ENCODE data around the gene ZBTB43. TPM values are rescaled to one million over a fixed set of nuclear protein-coding genes. Genes with fewer than 3 reads are reported as not detected.
A peak's percentile ranks its signal among the peaks of the same experiment; 100 is the strongest.

ZBTB43 gene
- total RNA-seq, 2 experiments from 2014 or later = 13.6 to 19.1 TPM

DNA sequence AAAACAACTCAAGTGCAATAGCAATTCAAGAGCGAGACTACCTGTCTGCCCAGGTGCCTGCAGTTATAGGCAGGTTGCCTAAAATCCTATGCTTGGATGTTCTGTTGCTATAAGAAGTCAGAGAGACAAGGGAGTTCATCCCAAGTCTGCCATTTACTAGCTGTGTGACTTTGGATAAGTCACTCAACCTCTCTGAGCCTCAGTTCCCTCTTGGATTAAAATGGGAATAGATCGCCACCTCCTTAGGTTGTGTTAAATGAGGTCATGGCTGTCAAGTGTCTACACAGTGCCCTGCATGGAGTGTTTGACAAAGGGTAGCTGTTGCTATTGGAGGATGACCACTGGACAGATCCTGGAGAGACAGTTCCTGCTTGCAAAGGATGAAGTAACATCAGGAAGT is 54.3 kb downstream of the ZBTB43 start:
- H3K36me3 Mint-ChIP-seq (ENCODE audit: low read depth) = peaks cover 3% of the 10 kb centered on the region
- CTCF ChIA-PET = interaction anchor here (0.9 to 1.9 kb wide), 14 partner anchors 9 to 153 kb away, joined by 3 to 9 read pairs (median 6); partner anchors contain the start of gene ZBTB43
- H3K27ac Mint-ChIP-seq = peak overlapping the region; percentile 9
- no peak for ATAC-seq
- peak overlapping the region; percentile 77 for H3K4me3 Mint-ChIP-seq
- no peaks in the 10 kb centered on the region for H3K9me3 Mint-ChIP-seq (ENCODE audit: insufficient read depth)
- no peak for DNase-seq
- peaks cover 14% of the 10 kb centered on the region for H3K27me3 Mint-ChIP-seq (ENCODE audit: low read depth)
- H3K4me1 Mint-ChIP-seq (ENCODE audit: low read depth) = peaks cover 30% of the 10 kb centered on the region
- POLR2A ChIA-PET = interaction anchor here (1.0 to 1.2 kb wide), 2 partner anchors 12 to 52 kb away, joined by 3 read pairs; no protein-coding TSS in a partner anchor

DNA sequence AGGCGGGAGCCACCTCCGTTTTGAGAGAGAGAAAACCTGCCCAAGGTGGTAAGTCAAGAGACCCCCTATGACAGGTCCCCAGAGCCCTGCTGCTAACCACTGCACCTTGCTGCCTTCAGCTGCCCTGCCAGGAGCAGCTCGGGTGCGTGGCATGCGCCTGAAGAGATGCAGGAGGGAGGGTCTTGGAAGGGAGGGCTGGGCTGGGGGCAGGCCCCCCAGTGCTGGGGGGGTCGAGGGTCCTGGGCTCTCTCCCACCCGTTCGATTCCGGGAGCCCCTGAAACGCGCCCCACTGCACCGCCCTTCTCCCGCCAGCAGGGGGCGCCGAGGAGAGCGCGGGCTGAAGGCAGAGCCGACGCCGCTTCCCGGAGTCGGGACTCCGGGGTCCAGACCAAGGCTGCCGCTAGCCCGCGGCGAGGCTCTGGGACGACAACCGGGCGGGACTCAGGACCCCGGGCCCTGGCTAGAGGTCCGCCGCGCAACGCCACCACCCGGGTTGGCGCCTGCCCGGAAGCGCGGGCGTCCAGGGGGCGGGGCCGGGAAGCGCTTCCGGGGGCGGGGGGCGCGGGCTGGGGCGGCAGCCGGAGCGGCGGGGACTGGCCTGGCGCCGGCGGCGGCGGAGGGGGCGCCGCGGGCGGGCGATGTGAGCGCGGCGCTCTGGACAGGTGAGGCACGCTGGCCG is 55.4 kb downstream of the ZBTB43 start, which contains the start of gene ZBTB34:
Gene ZBTB34 (plus strand): TSS at position 563 of the 680 bp plus-strand sequence. CDS start 18,761 bp downstream, outside the sequence.
- Mint-ChIP-seq H3K9me3 (ENCODE audit: insufficient read depth) (no peaks in the 10 kb centered on the region), H3K4me3 (peak within 1 kb of the TSS; percentile 80), H3K36me3 (ENCODE audit: low read depth) (peaks cover 8% of the 10 kb centered on the region), H3K4me1 (ENCODE audit: low read depth) (peaks cover 31% of the 10 kb centered on the region), H3K27ac (peak within 1 kb of the TSS; percentile 88), H3K27me3 (ENCODE audit: low read depth) (peaks cover 8% of the 10 kb centered on the region)
- ATAC-seq (peak; percentile 75), DNase-seq (peak; percentile 80)
- CTCF ChIA-PET = interaction anchor here (0.9 to 1.9 kb wide), 15 partner anchors 10 to 154 kb away, joined by 3 to 9 read pairs (median 6); partner anchors contain the start of genes RALGPS1 and ZBTB43
- POLR2A ChIA-PET = interaction anchor here (1.0 to 1.4 kb wide), 4 partner anchors 13 to 127 kb away, joined by 3 read pairs; partner anchors contain the start of gene ZBTB43

DNA sequence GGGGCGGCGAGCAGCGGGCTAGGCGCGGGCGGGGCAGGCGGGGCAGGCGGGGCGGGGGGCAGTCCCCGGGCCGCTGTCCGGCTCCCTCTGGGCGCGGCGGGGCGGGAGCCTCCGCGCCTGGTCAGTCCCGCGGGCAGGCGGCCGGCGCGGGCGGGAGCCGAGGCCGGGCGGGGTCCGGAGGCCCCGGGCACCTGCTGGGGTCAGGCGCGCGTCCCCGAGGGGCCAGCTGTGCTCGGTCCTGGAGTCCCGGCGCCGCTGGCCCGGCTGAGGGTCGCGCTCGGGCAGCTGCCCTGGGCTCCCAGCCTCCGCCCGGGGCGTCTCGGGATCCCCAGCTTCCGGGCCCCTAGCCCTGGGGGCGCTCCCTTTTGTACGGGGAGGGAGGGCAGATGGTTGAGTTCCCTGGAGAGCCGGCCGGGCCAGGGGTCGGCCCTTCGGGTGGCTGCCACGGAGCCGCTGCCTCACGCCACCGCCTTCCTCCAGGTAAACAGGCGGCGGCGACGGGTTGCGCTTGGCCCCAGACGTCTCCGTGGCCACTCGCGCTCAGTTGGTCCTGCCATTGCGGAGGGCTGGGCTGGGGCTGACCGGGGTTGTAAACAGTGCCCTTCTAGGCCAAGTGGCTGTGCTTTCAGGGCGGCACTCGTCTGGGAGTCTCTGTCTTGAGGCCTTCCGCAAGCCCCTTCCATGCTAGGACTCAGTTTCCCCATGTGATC is 56.1 kb downstream of the ZBTB43 start:
- ATAC-seq (peak; percentile 38), DNase-seq (peak; percentile 28)
- H3K36me3 Mint-ChIP-seq (ENCODE audit: low read depth) = peaks cover 13% of the 10 kb centered on the region
- H3K9me3 Mint-ChIP-seq (ENCODE audit: insufficient read depth) = no peaks in the 10 kb centered on the region
- peak overlapping the region; percentile 72 for H3K27ac Mint-ChIP-seq
- ChIA-PET POLR2A (interaction anchor here (1.0 to 1.4 kb wide), 2 partner anchors 56 to 126 kb away, joined by 3 read pairs; partner anchors contain the start of gene ZBTB43), CTCF (no interaction called here)
- peak overlapping the region; percentile 80 for H3K4me3 Mint-ChIP-seq
- peaks cover 6% of the 10 kb centered on the region for H3K27me3 Mint-ChIP-seq (ENCODE audit: low read depth)
- H3K4me1 Mint-ChIP-seq (ENCODE audit: low read depth) = peaks cover 33% of the 10 kb centered on the region

DNA sequence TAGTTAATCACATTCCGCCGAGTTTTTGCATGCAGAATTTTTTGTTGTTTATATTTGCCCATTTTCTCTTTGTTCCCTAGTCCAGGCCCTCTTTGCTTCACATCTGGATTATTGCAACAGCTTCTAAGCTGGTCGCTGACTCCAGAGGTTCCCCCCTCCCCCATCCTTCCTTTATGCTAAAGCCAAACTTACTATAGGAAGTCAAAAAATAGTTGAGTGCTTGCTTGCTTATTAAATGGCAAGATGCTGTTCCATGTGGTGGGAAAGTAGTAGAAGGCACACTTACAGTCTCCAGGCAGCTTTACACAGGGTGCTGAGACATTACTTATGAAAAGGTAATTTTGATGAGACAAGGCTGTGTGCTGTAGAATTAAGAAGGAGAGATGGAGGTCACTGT is 56.9 kb downstream of the ZBTB43 start:
- peak overlapping the region; percentile 72 for H3K27ac Mint-ChIP-seq
- H3K4me3 Mint-ChIP-seq = peak overlapping the region; percentile 80
- peaks cover 33% of the 10 kb centered on the region for H3K4me1 Mint-ChIP-seq (ENCODE audit: low read depth)
- CTCF ChIA-PET = interaction anchor here (1.2 kb wide), 1 partner anchor 32 kb away, joined by 3 read pairs; no protein-coding TSS in a partner anchor
- H3K9me3 Mint-ChIP-seq (ENCODE audit: insufficient read depth) = no peaks in the 10 kb centered on the region
- peaks cover 20% of the 10 kb centered on the region for H3K36me3 Mint-ChIP-seq (ENCODE audit: low read depth)
- H3K27me3 Mint-ChIP-seq (ENCODE audit: low read depth) = peaks cover 4% of the 10 kb centered on the region
- POLR2A ChIA-PET = interaction anchor here (1.0 kb wide), 1 partner anchor 56 kb away, joined by 4 read pairs; the partner anchor contains the start of gene ZBTB43
- ATAC-seq (no peak), DNase-seq (peak; percentile 26)

DNA sequence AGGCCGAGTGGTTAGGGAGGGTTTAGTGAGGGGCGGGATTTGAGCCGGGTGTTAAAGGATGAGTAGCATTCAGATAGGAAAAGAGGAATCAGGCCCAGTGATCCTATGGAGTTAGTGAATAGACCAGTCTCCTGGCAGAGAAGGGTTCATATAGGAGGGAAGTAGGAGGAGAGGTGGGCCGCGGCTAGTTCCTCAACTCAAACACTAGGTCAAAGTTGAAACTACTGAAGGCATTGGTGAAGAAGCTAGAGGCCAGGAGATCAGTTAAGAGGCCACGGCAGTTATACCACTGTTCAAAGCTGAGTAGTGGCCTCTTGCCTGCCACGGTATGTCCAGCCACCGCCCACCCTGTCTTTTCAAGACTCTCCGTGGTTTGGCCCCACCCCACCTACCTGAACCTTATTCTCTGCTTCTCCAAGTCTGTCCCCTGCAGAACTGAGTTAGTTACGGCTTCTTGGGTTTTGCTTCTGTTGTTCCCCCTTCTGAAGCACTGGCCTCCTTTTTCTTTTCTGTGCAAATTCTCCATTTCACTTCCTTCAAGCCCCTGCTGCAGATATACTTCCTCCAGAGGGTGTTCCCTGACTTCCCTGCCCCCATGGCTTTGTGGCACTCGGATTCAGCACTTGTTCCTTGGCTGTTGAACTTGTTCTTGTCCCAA is 57.4 kb downstream of the ZBTB43 start:
- DNase-seq (no peak), ATAC-seq (no peak)
- peak overlapping the region; percentile 72 for H3K27ac Mint-ChIP-seq
- peak overlapping the region; percentile 80 for H3K4me3 Mint-ChIP-seq
- ChIA-PET CTCF (interaction anchor here (0.6 to 1.2 kb wide), 2 partner anchors 33 to 113 kb away, joined by 3 read pairs; no protein-coding TSS in a partner anchor), POLR2A (interaction anchor here (1.0 kb wide), 1 partner anchor 57 kb away, joined by 4 read pairs; the partner anchor contains the start of gene ZBTB43)
- peaks cover 2% of the 10 kb centered on the region for H3K27me3 Mint-ChIP-seq (ENCODE audit: low read depth)
- peaks cover 33% of the 10 kb centered on the region for H3K4me1 Mint-ChIP-seq (ENCODE audit: low read depth)
- H3K36me3 Mint-ChIP-seq (ENCODE audit: low read depth) = peaks cover 22% of the 10 kb centered on the region
- no peaks in the 10 kb centered on the region for H3K9me3 Mint-ChIP-seq (ENCODE audit: insufficient read depth)

DNA sequence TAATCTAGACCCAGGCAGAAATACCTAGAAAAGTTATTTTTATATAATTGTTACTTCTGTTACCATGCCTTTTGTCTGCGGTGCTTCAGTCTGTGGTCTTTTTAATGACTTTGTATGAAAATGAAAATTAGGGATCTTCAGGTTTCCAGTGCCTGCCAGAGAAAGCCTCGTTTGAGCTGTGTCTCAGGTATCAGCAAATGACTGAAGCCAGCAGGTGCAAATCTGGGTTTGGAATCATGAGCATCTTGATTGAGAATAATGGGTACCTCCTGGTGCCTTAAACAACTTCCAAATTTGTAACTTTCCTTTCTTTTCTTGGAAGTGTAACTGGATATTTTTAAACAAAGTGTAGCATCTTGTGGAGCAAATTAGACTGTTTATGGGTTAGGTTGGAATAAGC is 59.9 kb downstream of the ZBTB43 start:
- DNase-seq (no peak), ATAC-seq (no peak)
- ChIA-PET CTCF (interaction anchor here (1.2 to 1.3 kb wide), 2 partner anchors 101 to 174 kb away, joined by 3 to 4 read pairs; no protein-coding TSS in a partner anchor), POLR2A (interaction anchor here (0.6 to 1.4 kb wide), 3 partner anchors 25 to 143 kb away, joined by 3 to 4 read pairs (median 3); no protein-coding TSS in a partner anchor)
- peaks cover 44% of the 10 kb centered on the region for H3K4me1 Mint-ChIP-seq (ENCODE audit: low read depth)
- no peaks in the 10 kb centered on the region for H3K9me3 Mint-ChIP-seq (ENCODE audit: insufficient read depth)
- H3K36me3 Mint-ChIP-seq (ENCODE audit: low read depth) = peaks cover 32% of the 10 kb centered on the region
- no peaks in the 10 kb centered on the region for H3K27me3 Mint-ChIP-seq (ENCODE audit: low read depth)
- no peak overlapping the region for H3K27ac Mint-ChIP-seq
- no peak overlapping the region for H3K4me3 Mint-ChIP-seq

DNA sequence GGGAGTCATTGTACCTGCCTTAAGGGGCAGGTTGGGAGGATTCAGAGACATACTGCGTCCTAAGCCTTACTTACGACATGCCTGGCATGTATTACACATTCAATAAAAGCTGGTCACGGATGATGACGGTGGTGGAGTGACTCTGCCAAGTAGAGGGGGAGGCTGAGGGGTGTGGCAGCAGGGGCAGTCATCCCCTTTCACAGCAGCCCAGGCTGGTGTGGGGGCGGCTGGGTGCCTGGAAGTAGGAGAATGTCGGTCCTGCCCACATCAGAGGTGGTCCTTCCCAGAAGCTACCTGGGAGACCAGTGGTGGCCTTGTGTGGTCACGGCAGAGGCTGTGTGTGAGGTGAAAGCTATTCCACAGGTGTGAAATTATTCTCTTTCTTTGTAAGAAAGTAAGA is 64.5 kb downstream of the ZBTB43 start:
- Mint-ChIP-seq H3K4me3 (no peak overlapping the region), H3K27me3 (ENCODE audit: low read depth) (no peaks in the 10 kb centered on the region), H3K4me1 (ENCODE audit: low read depth) (peaks cover 26% of the 10 kb centered on the region), H3K27ac (no peak overlapping the region), H3K36me3 (ENCODE audit: low read depth) (peaks cover 29% of the 10 kb centered on the region), H3K9me3 (ENCODE audit: insufficient read depth) (no peaks in the 10 kb centered on the region)
- ATAC-seq = no peak
- ChIA-PET CTCF (interaction anchor here (1.3 to 2.2 kb wide), 3 partner anchors 10 to 88 kb away, joined by 3 to 6 read pairs (median 4); partner anchors contain the start of gene ZBTB34), POLR2A (interaction anchor here (0.7 to 1.1 kb wide), 2 partner anchors 10 to 12 kb away, joined by 3 to 4 read pairs; no protein-coding TSS in a partner anchor)
- no peak for DNase-seq

DNA sequence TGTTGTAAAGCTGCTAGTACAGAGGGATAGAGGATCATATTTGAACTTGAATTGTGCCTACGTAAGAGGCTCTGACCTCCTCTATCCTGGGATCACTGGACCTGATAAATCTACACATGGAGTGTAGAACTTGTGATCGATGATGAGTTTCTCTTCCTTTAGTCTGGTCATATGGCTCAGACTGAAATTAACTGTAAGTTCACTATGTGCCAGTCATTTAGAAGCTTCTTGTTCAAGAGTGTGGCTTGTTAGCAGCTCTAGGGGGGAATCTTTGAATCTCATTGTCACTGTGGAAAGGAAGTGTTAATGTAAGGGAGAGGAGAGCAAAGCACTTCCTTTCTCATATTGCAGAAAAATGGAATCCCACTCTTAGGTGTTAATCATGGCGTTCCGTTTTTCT is 67.7 kb downstream of the ZBTB43 start:
- POLR2A ChIA-PET = no interaction called here
- H3K27me3 Mint-ChIP-seq (ENCODE audit: low read depth) = no peaks in the 10 kb centered on the region
- peaks cover 33% of the 10 kb centered on the region for H3K4me1 Mint-ChIP-seq (ENCODE audit: low read depth)
- no peak overlapping the region for H3K27ac Mint-ChIP-seq
- H3K4me3 Mint-ChIP-seq = no peak overlapping the region
- CTCF ChIA-PET = interaction anchor here (1.3 kb wide), 1 partner anchor 13 kb away, joined by 7 read pairs; the partner anchor contains the start of gene ZBTB34
- H3K36me3 Mint-ChIP-seq (ENCODE audit: low read depth) = peaks cover 12% of the 10 kb centered on the region
- no peak for ATAC-seq
- H3K9me3 Mint-ChIP-seq (ENCODE audit: insufficient read depth) = no peaks in the 10 kb centered on the region
- DNase-seq = no peak

DNA sequence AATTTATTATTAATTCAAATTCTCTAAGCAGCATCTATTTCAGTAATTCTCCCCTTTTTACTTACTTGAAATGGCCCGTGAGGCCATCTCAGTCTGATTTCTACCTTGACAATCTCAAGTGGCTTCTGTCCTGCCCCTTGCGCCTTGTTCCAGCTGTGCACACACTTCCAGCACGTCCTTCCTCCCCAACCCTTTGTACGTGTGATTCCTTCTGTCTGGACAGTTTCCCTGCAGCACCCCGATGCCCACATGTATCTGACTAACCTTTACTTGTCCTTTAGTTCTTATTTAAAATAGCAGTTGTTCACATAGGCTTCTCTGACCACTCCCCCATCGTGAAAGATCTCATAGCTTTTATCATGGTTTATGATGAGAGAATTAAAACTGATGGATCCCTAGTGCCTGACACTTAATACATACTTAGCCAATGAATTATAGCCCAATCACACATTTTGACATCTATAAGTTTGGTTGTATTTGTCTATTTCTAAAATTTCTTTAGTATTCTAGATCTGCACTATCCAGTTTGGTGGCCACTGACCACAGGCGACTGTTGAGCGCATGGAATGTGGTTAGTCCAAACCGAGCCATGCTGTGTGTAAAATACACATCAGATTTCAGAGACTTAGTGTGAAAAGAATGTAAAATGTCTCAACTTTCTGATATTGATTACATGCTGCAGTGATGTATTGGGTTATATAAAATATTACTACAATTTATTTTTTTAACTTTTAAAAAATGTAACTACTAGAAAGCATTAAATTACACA is 69.9 kb downstream of the ZBTB43 start:
- CTCF ChIA-PET = no interaction called here

DNA sequence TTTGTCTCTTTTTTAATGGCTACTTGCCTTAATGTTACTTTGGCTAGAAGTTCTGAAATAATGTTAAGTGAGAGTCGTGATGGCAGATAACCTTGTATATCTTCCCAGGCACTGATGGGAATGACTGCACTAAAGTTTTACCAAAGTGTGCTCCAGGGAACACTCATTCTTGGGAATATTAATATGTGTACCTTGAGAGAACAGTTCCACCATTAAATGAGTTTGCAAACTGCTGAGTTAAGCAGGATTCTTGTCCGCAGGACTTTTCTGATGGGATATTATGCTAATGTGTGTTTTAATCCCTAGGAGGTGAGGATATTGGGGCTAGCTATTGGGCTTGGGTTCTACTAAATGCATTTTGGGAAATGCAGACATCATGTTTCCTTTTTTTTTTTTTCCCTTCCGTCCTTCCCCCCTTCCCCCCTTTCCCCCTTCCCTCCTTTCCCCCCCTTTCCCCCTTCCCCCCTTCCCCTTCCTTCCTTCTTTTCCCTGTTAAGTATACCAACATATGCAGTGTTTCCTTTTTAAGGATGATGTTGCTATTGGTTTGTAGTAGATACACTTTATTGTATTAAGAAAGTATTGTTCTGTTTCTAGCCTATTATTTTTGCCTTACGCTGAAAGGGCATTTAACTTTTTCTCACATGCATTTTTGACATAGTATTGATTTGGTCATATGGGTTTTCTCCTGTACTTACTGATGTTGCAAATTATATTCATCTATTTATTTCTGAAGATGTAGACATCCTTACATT is 71.1 kb downstream of the ZBTB43 start:
- peaks cover 22% of the 10 kb centered on the region for H3K4me1 Mint-ChIP-seq (ENCODE audit: low read depth)
- H3K9me3 Mint-ChIP-seq (ENCODE audit: insufficient read depth) = no peaks in the 10 kb centered on the region
- CTCF ChIA-PET = no interaction called here
- H3K27ac Mint-ChIP-seq = no peak overlapping the region
- no peak overlapping the region for H3K4me3 Mint-ChIP-seq
- H3K27me3 Mint-ChIP-seq (ENCODE audit: low read depth) = no peaks in the 10 kb centered on the region
- ATAC-seq (no peak), DNase-seq (no peak)
- POLR2A ChIA-PET = no interaction called here
- peaks cover 23% of the 10 kb centered on the region for H3K36me3 Mint-ChIP-seq (ENCODE audit: low read depth)

More for the DNA sequence above, 69.9 kb downstream of the ZBTB43 start:
- Mint-ChIP-seq H3K36me3 (ENCODE audit: low read depth) (peaks cover 12% of the 10 kb centered on the region), H3K27ac (no peak overlapping the region), H3K9me3 (ENCODE audit: insufficient read depth) (no peaks in the 10 kb centered on the region), H3K4me1 (ENCODE audit: low read depth) (peaks cover 22% of the 10 kb centered on the region), H3K27me3 (ENCODE audit: low read depth) (no peaks in the 10 kb centered on the region), H3K4me3 (no peak overlapping the region)
- no peak for ATAC-seq
- no peak for DNase-seq
- POLR2A ChIA-PET = no interaction called here
